SK-N-SH (cell line): ENCODE data around the gene UTF1.
"Not testable (repeated sequence)": the region's sequence is repeated elsewhere in the genome, so short reads cannot be mapped to it uniquely, and the experiment has no call there.

Source experiments
- EP300 ChIP-seq, 2 experiments: IDR thresholded peaks; 2 replicates each; pipeline versions ENCODE4 v1.4.0 to v1.6.1; 2012; ENCODE audit warnings: borderline replicate concordance in 1 of 2, low read depth in 1 of 2, low read length in 1 of 2
- MAX ChIP-seq: IDR thresholded peaks from 2 replicates; pipeline ENCODE4 v1.4.0; 2012; ENCODE audit warnings: low read depth
- RAD21 ChIP-seq: IDR thresholded peaks from 2 replicates; pipeline ENCODE4 v1.6.1; 2012; ENCODE audit warnings: mild to moderate bottlenecking, low read length
- RXRA ChIP-seq: IDR thresholded peaks from 2 replicates; pipeline ENCODE4 v1.4.0; 2012; ENCODE audit warnings: low read depth, mild to moderate bottlenecking, borderline replicate concordance
- TAF1 ChIP-seq: IDR thresholded peaks from 2 replicates; pipeline ENCODE4 v1.6.1; 2012; ENCODE audit warnings: low read depth, mild to moderate bottlenecking, low read length, moderate library complexity, borderline replicate concordance
- YY1 ChIP-seq: IDR thresholded peaks from 2 replicates; pipeline ENCODE4 v1.4.0; 2012; ENCODE audit warnings: low read depth, mild to moderate bottlenecking
- TF ChIP-seq, protein P1 (sequence below): fragments of 200-600 bp; sonication (generic); IDR thresholded peaks from 2 replicates; pipeline ENCODE4 v1.6.1; 2017; ENCODE audit warnings: antibody characterized with exemption, mild to moderate bottlenecking, moderate library complexity
- TF ChIP-seq, protein P2 (sequence below): IDR thresholded peaks from 2 replicates; pipeline ENCODE4 v1.4.0; 2012; ENCODE audit warnings: low read depth, borderline replicate concordance
- TF ChIP-seq, protein P3 (sequence below): fragments of 150-350 bp; IDR thresholded peaks from 2 replicates; pipeline ENCODE4 v1.6.1; 2017; ENCODE audit warnings: antibody characterized with exemption, low read length, low read depth, borderline replicate concordance

DNA sequence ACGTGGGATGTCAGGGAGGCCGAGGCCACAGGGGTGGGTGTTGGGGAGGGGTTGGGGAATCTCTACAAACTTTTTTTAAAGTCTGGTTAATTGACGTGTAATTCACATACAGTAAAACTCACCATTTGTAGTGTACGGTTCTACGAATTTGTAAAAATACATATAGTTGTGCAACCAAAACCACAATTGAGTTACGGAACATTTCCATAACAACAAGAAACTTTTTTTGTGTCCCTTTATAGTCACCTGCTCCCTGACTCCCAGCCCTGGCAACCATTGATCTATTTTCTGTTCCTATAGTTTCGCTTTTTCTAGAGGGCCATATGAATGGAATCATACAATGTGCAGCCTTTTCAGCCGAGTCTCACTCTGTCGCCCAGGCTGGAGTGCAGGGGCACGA is 4.8 kb downstream of the UTF1 start:
- not testable (repeated sequence) for TF ChIP-seq RAD21; EP300 (IDR thresholded peaks at IDR 0.05; ENCODE audit: borderline replicate concordance in 1 of 2, low read depth in 1 of 2, low read length in 1 of 2); TAF1; MAX; YY1; RXRA
- TF ChIP-seq, protein P1, sequence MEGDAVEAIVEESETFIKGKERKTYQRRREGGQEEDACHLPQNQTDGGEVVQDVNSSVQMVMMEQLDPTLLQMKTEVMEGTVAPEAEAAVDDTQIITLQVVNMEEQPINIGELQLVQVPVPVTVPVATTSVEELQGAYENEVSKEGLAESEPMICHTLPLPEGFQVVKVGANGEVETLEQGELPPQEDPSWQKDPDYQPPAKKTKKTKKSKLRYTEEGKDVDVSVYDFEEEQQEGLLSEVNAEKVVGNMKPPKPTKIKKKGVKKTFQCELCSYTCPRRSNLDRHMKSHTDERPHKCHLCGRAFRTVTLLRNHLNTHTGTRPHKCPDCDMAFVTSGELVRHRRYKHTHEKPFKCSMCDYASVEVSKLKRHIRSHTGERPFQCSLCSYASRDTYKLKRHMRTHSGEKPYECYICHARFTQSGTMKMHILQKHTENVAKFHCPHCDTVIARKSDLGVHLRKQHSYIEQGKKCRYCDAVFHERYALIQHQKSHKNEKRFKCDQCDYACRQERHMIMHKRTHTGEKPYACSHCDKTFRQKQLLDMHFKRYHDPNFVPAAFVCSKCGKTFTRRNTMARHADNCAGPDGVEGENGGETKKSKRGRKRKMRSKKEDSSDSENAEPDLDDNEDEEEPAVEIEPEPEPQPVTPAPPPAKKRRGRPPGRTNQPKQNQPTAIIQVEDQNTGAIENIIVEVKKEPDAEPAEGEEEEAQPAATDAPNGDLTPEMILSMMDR: not testable (repeated sequence)
- TF ChIP-seq, protein P2, sequence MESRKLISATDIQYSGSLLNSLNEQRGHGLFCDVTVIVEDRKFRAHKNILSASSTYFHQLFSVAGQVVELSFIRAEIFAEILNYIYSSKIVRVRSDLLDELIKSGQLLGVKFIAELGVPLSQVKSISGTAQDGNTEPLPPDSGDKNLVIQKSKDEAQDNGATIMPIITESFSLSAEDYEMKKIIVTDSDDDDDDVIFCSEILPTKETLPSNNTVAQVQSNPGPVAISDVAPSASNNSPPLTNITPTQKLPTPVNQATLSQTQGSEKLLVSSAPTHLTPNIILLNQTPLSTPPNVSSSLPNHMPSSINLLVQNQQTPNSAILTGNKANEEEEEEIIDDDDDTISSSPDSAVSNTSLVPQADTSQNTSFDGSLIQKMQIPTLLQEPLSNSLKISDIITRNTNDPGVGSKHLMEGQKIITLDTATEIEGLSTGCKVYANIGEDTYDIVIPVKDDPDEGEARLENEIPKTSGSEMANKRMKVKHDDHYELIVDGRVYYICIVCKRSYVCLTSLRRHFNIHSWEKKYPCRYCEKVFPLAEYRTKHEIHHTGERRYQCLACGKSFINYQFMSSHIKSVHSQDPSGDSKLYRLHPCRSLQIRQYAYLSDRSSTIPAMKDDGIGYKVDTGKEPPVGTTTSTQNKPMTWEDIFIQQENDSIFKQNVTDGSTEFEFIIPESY: not testable (repeated sequence)
- TF ChIP-seq, protein P3, sequence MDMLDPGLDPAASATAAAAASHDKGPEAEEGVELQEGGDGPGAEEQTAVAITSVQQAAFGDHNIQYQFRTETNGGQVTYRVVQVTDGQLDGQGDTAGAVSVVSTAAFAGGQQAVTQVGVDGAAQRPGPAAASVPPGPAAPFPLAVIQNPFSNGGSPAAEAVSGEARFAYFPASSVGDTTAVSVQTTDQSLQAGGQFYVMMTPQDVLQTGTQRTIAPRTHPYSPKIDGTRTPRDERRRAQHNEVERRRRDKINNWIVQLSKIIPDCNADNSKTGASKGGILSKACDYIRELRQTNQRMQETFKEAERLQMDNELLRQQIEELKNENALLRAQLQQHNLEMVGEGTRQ: not testable (repeated sequence)
